Measurements from ENCODE around the gene TBC1D22B. TPM values are rescaled to one million over a fixed set of nuclear protein-coding genes. Genes with fewer than 3 reads are reported as not detected.

Gene TBC1D22B
- total RNA-seq, 1 experiment from 2014 or later = 12.9 TPM

DNA sequence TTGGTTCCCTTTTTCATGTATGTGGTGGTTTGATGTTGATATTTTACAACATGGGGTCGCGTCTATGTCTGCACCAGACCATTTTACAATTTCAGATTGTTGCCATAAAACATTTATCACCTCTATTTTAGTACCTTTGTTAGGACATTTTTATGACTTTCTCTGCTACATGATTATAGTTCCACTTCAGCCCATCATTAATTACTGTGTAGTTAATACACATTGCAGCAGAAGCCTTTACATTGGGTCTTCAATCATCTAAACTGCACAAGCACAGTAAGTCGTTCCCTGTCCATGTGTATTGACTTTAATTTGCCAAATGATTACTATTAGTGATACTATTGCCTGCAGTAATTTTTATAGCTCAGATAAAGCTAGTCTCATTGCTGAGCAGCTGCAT, 16.1 kb downstream of the TBC1D22B start:
- TF ChIP-seq, protein P1, sequence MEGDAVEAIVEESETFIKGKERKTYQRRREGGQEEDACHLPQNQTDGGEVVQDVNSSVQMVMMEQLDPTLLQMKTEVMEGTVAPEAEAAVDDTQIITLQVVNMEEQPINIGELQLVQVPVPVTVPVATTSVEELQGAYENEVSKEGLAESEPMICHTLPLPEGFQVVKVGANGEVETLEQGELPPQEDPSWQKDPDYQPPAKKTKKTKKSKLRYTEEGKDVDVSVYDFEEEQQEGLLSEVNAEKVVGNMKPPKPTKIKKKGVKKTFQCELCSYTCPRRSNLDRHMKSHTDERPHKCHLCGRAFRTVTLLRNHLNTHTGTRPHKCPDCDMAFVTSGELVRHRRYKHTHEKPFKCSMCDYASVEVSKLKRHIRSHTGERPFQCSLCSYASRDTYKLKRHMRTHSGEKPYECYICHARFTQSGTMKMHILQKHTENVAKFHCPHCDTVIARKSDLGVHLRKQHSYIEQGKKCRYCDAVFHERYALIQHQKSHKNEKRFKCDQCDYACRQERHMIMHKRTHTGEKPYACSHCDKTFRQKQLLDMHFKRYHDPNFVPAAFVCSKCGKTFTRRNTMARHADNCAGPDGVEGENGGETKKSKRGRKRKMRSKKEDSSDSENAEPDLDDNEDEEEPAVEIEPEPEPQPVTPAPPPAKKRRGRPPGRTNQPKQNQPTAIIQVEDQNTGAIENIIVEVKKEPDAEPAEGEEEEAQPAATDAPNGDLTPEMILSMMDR (conservative IDR thresholded peaks at IDR 0.05) = no peak
- WGBS (ENCODE audit: extremely low coverage, insufficient read length, low lambda C conversion rate) = no CpG with 5 or more reads among the region's 3 CpGs
- no peaks in the 10 kb centered on the region for H3K27me3 ChIP-seq (ENCODE audit: insufficient read depth, low read length)
- H3T11ph ChIP-seq (ENCODE audit: low read length) = no peak overlapping the region
- no peak overlapping the region for H4K5ac ChIP-seq (ENCODE audit: insufficient read length, low read depth, low read length)
- Mint-ChIP-seq H3K27me3 (ENCODE audit: low read depth) (no peaks in the 10 kb centered on the region), H3K9me3 (no peaks in the 10 kb centered on the region), H3K36me3 (ENCODE audit: insufficient read depth in 1 of 3, low read depth in 3 of 3) (peaks cover 3 to 15% (median 11%) of the 10 kb centered on the region in 3 experiments; a peak in 5 of 7 replicates), H3K4me3 (no peak overlapping the region), H3K27ac (no peak overlapping the region), H3K4me1 (peaks cover 4 to 5% of the 10 kb centered on the region in 2 experiments; a peak in 2 of 4 replicates)
- no peak overlapping the region for H2AK5ac ChIP-seq (ENCODE audit: insufficient read length, low read length)
- H2BK120ac ChIP-seq (ENCODE audit: low read depth, low read length, poor library complexity, severe bottlenecking) = no peak overlapping the region
- H4K8ac ChIP-seq (replicated peaks; ENCODE audit: insufficient read length, low read depth, low read length) = no peak overlapping the region
- no peak overlapping the region for H3K27ac ChIP-seq (ENCODE audit: insufficient read length, low read depth, low read length)
- H2AFZ ChIP-seq (ENCODE audit: low read length) = no peak overlapping the region
- H2BK12ac ChIP-seq (ENCODE audit: insufficient read length, low read depth, low read length) = no peak overlapping the region
- no peak for DNase-seq
- no peaks in the 10 kb centered on the region for H4K20me1 ChIP-seq (ENCODE audit: control insufficient read depth, insufficient read depth, insufficient read length)
- no peak overlapping the region for H3K23ac ChIP-seq (ENCODE audit: insufficient read length, low read depth, low read length)
- H3K9ac ChIP-seq (ENCODE audit: extremely low read depth, insufficient read length, low read length) = no peak overlapping the region
- no peak overlapping the region for H3K56ac ChIP-seq (ENCODE audit: insufficient read length, low read depth, low read length)
- no peaks in the 10 kb centered on the region for H3K23me2 ChIP-seq (ENCODE audit: insufficient read length, low read depth, low read length, poor library complexity, severe bottlenecking)
- no peak overlapping the region for H3K18ac ChIP-seq (ENCODE audit: insufficient read length, low read depth, low read length)
- H3K79me2 ChIP-seq (ENCODE audit: insufficient read depth, low read length) = no peaks in the 10 kb centered on the region
- H4K91ac ChIP-seq (ENCODE audit: insufficient read length, low read depth, low read length) = no peak overlapping the region
- no peak overlapping the region for H3K4ac ChIP-seq (ENCODE audit: low read depth, low read length)
- H3K14ac ChIP-seq (ENCODE audit: insufficient read depth, low read length) = no peak overlapping the region
- H3K79me1 ChIP-seq (ENCODE audit: insufficient read depth, low read depth, low read length, poor library complexity, severe bottlenecking) = no peaks in the 10 kb centered on the region
- no peak overlapping the region for H2BK20ac ChIP-seq (ENCODE audit: low read depth, low read length, poor library complexity, severe bottlenecking)
- H3K9me3 ChIP-seq (ENCODE audit: control insufficient read depth, low read depth, low read length) = no peaks in the 10 kb centered on the region
- H3K4me1 ChIP-seq (ENCODE audit: insufficient read depth, low read length) = no peaks in the 10 kb centered on the region
- H3K4me2 ChIP-seq (ENCODE audit: insufficient read depth, insufficient read length, low read length) = no peak overlapping the region
- no peak overlapping the region for H2BK15ac ChIP-seq (ENCODE audit: low read depth, low read length)
- no peak overlapping the region for H2BK5ac ChIP-seq (ENCODE audit: insufficient read length, low read length)
